ENCODE measurements around the gene GCLM.
"Not testable (repeated sequence)": the region's sequence is repeated elsewhere in the genome, so short reads cannot be mapped to it uniquely, and the experiment has no call there.

GCLM gene

DNA sequence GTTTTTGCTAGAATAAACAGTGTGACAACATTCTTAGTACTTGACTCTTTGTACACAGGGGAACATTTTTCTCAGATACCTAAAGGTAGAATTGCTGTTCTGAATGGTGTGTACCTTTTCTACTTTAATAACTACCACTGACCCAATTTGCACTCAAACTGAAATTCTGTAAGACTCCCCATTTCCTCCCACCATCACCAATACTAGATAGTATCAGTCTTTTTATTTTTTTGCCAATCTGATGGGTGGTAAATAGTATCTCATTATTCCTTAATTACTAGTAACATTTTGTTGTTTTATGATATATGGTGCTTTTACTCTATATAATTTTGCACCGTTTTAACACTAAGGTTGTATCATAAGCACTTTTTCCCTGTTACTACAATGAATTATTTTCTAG is 28.8 kb upstream of the GCLM start:
- H3K4me3 ChIP-seq (replicated peaks in 1 of 2; ENCODE audit: low read depth in 2 of 2, low read length in 2 of 2) = no peak overlapping the region
- no peak for DNase-seq (ENCODE audit: low read depth in 2 of 2)
- TF ChIP-seq, protein P1, sequence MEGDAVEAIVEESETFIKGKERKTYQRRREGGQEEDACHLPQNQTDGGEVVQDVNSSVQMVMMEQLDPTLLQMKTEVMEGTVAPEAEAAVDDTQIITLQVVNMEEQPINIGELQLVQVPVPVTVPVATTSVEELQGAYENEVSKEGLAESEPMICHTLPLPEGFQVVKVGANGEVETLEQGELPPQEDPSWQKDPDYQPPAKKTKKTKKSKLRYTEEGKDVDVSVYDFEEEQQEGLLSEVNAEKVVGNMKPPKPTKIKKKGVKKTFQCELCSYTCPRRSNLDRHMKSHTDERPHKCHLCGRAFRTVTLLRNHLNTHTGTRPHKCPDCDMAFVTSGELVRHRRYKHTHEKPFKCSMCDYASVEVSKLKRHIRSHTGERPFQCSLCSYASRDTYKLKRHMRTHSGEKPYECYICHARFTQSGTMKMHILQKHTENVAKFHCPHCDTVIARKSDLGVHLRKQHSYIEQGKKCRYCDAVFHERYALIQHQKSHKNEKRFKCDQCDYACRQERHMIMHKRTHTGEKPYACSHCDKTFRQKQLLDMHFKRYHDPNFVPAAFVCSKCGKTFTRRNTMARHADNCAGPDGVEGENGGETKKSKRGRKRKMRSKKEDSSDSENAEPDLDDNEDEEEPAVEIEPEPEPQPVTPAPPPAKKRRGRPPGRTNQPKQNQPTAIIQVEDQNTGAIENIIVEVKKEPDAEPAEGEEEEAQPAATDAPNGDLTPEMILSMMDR (IDR thresholded peaks at IDR 0.05; ENCODE audit: low read depth, low read length) = no peak

DNA sequence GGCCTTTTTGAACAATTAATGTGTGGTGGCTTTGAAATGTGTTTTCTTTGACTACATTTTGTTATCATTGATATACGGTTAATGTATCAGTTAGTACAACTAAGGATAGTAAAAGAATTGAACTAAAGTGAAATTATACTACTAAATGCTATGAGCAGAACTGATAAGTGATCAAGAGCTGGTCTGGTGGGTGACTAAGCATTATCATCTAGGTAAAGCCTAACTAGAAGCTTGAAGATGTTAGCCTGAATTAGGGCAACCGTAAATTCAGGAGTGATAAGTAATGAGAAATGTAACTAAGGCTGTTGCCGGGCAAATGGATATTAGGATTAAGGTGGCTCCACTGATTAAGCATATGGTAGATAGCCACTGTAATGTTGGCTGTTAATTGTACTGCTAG is 16.0 kb upstream of the GCLM start:
- no peak overlapping the region for H3K4me3 ChIP-seq (replicated peaks in 1 of 2; ENCODE audit: low read depth in 2 of 2, low read length in 2 of 2)
- no peak for DNase-seq (ENCODE audit: low read depth in 2 of 2)
- TF ChIP-seq, protein P1 (IDR thresholded peaks at IDR 0.05; ENCODE audit: low read depth, low read length) = no peak

DNA sequence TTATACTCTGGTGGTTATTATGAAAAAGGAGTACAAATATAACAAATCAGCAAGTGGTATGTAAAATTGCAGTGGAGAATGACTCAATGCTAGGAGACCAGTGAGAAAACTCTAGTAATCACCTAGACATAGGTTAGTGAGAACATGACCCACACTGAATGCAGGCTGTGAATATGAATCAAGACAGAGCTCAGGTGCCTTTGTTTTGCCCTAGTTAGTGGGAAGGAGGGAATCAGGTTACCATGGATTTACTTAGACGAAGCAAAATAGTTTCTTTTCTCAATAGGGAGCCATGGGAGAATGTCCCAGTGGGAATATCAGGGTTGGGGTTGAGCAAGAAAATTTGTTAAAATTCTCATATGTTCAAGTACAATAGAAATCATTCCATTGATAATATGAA is 10.6 kb upstream of the GCLM start:
- no peak overlapping the region for H3K4me3 ChIP-seq (replicated peaks in 1 of 2; ENCODE audit: low read depth in 2 of 2, low read length in 2 of 2)
- TF ChIP-seq, protein P1 (IDR thresholded peaks at IDR 0.05; ENCODE audit: low read depth, low read length) = no peak
- DNase-seq (ENCODE audit: low read depth in 2 of 2) = no peak

DNA sequence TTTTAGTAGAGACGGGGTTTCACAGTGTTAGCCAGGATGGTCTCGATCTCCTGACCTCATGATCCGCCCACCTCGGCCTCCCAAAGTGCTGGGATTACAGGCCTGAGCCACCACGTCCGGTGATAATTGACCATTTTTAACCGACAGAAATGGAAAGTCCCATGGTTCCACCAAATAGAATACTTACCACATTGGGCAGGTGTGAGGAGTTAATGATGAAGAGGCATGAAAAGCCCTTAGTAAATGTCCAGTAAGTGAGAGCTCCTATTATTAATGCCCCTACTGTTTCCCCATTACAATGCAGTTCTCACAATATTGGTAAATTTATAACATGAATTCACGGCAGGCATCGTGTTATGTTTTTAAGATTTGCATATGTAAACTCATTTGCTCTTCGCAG is 8.1 kb upstream of the GCLM start:
- no peak overlapping the region for H3K4me3 ChIP-seq (replicated peaks in 1 of 2; ENCODE audit: low read depth in 2 of 2, low read length in 2 of 2)
- TF ChIP-seq, protein P1 (IDR thresholded peaks at IDR 0.05; ENCODE audit: low read depth, low read length) = no peak
- DNase-seq (ENCODE audit: low read depth in 2 of 2) = no peak

DNA sequence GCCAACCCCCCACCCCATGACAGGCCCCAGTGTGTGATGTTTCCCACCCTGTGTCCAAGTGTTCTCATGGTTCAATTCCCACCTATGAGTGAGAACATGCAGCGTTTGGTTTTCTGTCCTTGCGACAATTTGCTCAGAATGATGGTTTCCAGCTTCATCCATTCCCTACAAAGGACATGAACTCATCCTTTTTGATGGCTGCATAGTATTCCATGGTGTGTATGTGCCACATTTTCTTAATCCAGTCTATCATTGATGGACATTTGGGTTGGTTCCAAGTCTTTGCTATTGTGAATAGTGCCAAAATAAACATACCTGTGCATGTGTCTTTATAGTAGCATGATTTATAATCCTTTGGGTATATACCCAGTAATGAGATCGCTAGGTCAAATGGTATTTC is 1.6 kb upstream of the GCLM start:
- not testable (repeated sequence) for DNase-seq (ENCODE audit: low read depth in 2 of 2); H3K4me3 ChIP-seq (replicated peaks in 1 of 2; ENCODE audit: low read depth in 2 of 2, low read length in 2 of 2)

DNA sequence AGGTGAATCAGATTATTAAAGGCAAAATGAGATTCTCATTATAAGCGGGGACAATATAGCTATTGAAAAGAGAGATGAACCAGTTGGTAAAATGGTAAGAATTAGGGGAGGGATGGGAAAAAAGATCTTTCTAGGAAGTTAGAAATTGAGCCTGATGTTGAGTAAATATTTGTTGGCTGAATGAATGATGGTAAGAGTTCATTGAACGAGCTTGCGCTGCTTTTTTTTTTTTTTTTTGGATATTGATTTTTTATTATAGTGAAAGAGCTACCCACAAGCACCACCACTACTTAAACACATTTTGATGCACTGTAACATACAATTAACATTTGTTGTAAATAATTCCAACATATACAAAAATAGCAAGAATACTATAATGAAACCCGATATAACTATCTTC is 1.1 kb upstream of the GCLM start:
- no peak overlapping the region for H3K4me3 ChIP-seq (replicated peaks in 1 of 2; ENCODE audit: low read depth in 2 of 2, low read length in 2 of 2)
- TF ChIP-seq, protein P1 (IDR thresholded peaks at IDR 0.05; ENCODE audit: low read depth, low read length) = no peak
- DNase-seq (ENCODE audit: low read depth in 2 of 2) = no peak

DNA sequence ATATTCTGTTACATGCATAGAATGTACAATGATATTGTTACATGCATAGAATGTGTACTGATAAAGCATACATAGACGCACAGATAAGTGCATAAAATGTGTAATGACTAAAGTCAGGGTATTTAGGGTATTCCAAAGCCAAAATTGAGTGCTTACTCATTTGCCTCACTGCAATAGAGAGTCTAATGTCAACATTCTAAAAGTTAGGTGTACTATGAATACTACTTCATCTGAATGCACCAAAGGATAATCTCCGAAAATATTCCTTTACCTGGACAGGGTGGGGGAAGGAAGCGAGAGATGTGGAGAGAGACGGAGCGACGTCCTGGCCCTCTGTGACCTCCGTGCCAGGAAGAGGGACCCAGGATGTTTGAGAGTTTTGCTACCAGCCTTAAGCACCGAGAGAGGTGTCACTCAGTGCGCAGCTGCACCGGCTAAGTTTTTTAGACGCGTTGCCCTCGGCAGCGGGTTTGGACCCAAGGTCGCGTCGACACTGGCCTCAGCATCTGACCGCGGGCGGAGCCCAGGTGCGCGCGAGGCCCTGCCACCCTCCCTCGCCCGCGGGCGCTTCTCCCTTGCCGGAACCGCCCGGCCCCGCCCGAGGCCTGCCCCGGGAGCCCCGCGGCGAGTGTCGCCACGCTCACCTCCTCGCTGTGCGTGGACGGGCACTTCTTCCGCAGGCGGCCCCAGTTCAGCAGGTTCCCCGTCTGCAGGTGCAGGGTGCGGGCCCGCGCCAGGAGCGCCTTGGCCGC is 660 bp downstream of the GCLM start:
- DNase-seq (ENCODE audit: low read depth in 2 of 2) = peak; percentile 7 to 18
- TF ChIP-seq, protein P1 (IDR thresholded peaks at IDR 0.05; ENCODE audit: low read depth, low read length) = no peak
- H3K4me3 ChIP-seq (replicated peaks in 1 of 2; ENCODE audit: low read depth in 2 of 2, low read length in 2 of 2) = peak overlapping the region; percentile 70 to 75
